ENCODE measurements around the gene PSMD5.

GRCh38 chr9:120808931-120809330 is 33.8 kb downstream of the PSMD5 start:
- no peak for TF ChIP-seq CTCF (IDR thresholded peaks at IDR 0.05)
- no peak for TF ChIP-seq POLR2A (IDR thresholded peaks at IDR 0.05)

Data from heart left ventricle (tissue), 13 donors.